ENCODE measurements around the gene NR1H4. TPM values are rescaled to one million over a fixed set of nuclear protein-coding genes. Genes with fewer than 3 reads are reported as not detected.

The NR1H4 gene
- total RNA-seq, 1 experiment from 2014 or later: not detected

- H3K4me1 Mint-ChIP-seq: peaks cover 5% of the 10 kb centered on the region
- ATAC-seq: no peak
- no peak overlapping the region; the same call in 1 of the 2 replicates for H3K27ac Mint-ChIP-seq
These were observed 42.3 kb downstream of the NR1H4 start for GRCh38 chr12:100515968-100516367.

GRCh38 chr12:100518376-100518775 is 44.7 kb downstream of the NR1H4 start:
- no peak overlapping the region for H3K4me3 Mint-ChIP-seq
- peaks cover 10% of the 10 kb centered on the region for H3K9me3 Mint-ChIP-seq
- no peak overlapping the region for H3K27ac Mint-ChIP-seq
- CTCF ChIA-PET: interaction anchor here (0.6 to 0.7 kb wide), 3 partner anchors 11 to 288 kb away, joined by 3 to 5 read pairs (median 4); no protein-coding TSS in a partner anchor
- no peaks in the 10 kb centered on the region for H3K27me3 Mint-ChIP-seq (ENCODE audit: low read depth)
- ATAC-seq: no peak
- POLR2A ChIA-PET: no interaction called here
- peaks cover 5% of the 10 kb centered on the region for H3K4me1 Mint-ChIP-seq
- no peak for DNase-seq (ENCODE audit: low spot score)
- H3K36me3 Mint-ChIP-seq: no peaks in the 10 kb centered on the region
- no peak for TF ChIP-seq RORB (CRISPR knock-in tag; IDR thresholded peaks at IDR 0.05)
- TF ChIP-seq ZNF263 (CRISPR knock-in tag; IDR thresholded peaks at IDR 0.05; ENCODE audit: low read depth): no peak
- no peak for TF ChIP-seq NR1H2 (CRISPR knock-in tag; IDR thresholded peaks at IDR 0.05)
- no peak for TF ChIP-seq ATF3 (CRISPR knock-in tag; conservative IDR thresholded peaks at IDR 0.05)
- TF ChIP-seq KAT7 (CRISPR knock-in tag; IDR thresholded peaks at IDR 0.05; ENCODE audit: borderline replicate concordance): no peak
- TF ChIP-seq USF2 (CRISPR knock-in tag; IDR thresholded peaks at IDR 0.05): no peak
- TF ChIP-seq ERG (CRISPR knock-in tag; IDR thresholded peaks at IDR 0.05): no peak
- TF ChIP-seq IRF1 (CRISPR knock-in tag; IDR thresholded peaks at IDR 0.05): no peak
- TF ChIP-seq E2F4 (CRISPR knock-in tag; IDR thresholded peaks at IDR 0.05; ENCODE audit: borderline replicate concordance, low read depth): no peak
- no peak for TF ChIP-seq PRRX2 (CRISPR knock-in tag; IDR thresholded peaks at IDR 0.05)
- TF ChIP-seq CBFB (CRISPR knock-in tag; IDR thresholded peaks at IDR 0.05; ENCODE audit: low read depth): no peak
- no peak for TF ChIP-seq ZMAT4 (CRISPR knock-in tag; IDR thresholded peaks at IDR 0.05)
- TF ChIP-seq JAZF1 (CRISPR knock-in tag; IDR thresholded peaks at IDR 0.05): no peak

More at GRCh38 chr12:100515968-100516367, 42.3 kb downstream of the NR1H4 start:
- CTCF ChIA-PET: no interaction called here
- Mint-ChIP-seq H3K27me3 (ENCODE audit: low read depth) (no peaks in the 10 kb centered on the region), H3K9me3 (peaks cover 10% of the 10 kb centered on the region), H3K36me3 (no peaks in the 10 kb centered on the region), H3K4me3 (no peak overlapping the region)
- POLR2A ChIA-PET: no interaction called here
- no peak for DNase-seq (ENCODE audit: low spot score)
- no peak for TF ChIP-seq TP53 (CRISPR knock-in tag; IDR thresholded peaks at IDR 0.05)
- no peak for TF ChIP-seq NFE2L1 (CRISPR knock-in tag; IDR thresholded peaks at IDR 0.05)
- TF ChIP-seq OVOL2 (CRISPR knock-in tag; IDR thresholded peaks at IDR 0.05; ENCODE audit: borderline replicate concordance): no peak
- no peak for TF ChIP-seq CREB1 (CRISPR knock-in tag; IDR thresholded peaks at IDR 0.05)
- TF ChIP-seq ERG (CRISPR knock-in tag; IDR thresholded peaks at IDR 0.05): no peak
- TF ChIP-seq ZNF138 (CRISPR knock-in tag; conservative IDR thresholded peaks at IDR 0.05): no peak
- TF ChIP-seq HMGXB4 (CRISPR knock-in tag; IDR thresholded peaks at IDR 0.05): no peak
- no peak for TF ChIP-seq IRF2 (CRISPR knock-in tag; IDR thresholded peaks at IDR 0.05; ENCODE audit: borderline replicate concordance, low read depth)
- no peak for TF ChIP-seq TEAD1 (CRISPR knock-in tag; IDR thresholded peaks at IDR 0.05)
- no peak for TF ChIP-seq MAX (CRISPR knock-in tag; IDR thresholded peaks at IDR 0.05)
- TF ChIP-seq NR1H2 (CRISPR knock-in tag; IDR thresholded peaks at IDR 0.05): no peak

All from WTC11 (cell line).